ENCODE measurements around the gene ST6GAL1. TPM values are rescaled to one million over a fixed set of nuclear protein-coding genes. Genes with fewer than 3 reads are reported as not detected.
"Not testable (repeated sequence)": the region's sequence is repeated elsewhere in the genome, so short reads cannot be mapped to it uniquely, and the experiment has no call there.

ST6GAL1 gene, protein sequence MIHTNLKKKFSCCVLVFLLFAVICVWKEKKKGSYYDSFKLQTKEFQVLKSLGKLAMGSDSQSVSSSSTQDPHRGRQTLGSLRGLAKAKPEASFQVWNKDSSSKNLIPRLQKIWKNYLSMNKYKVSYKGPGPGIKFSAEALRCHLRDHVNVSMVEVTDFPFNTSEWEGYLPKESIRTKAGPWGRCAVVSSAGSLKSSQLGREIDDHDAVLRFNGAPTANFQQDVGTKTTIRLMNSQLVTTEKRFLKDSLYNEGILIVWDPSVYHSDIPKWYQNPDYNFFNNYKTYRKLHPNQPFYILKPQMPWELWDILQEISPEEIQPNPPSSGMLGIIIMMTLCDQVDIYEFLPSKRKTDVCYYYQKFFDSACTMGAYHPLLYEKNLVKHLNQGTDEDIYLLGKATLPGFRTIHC
- total RNA-seq (10 to 100 TPM in 2 of 4 donors, 1 to 10 TPM in 2; 9.4 to 15.3 (median 11.2) TPM), polyA plus RNA-seq (10 to 100 TPM in 1 of 3 donors, 1 to 10 TPM in 2; 5.4 to 60.5 (median 6.5) TPM)

GRCh38 chr3:186930143-186930640 is at the start of gene ST6GAL1:
Gene ST6GAL1, plus strand, starts transcription at chr3:186930526. Its CDS starts 112,178 bp downstream, at chr3:187042704.
- Histone ChIP-seq H3K36me3 (no peaks in the 10 kb centered on the region), H3K4me1 (peaks cover 0 to 23% (median 20%) of the 10 kb centered on the region in 4 donors), H3K9me3 (no peaks in the 10 kb centered on the region), H3K27me3 (peaks cover 0 to 16% (median 4%) of the 10 kb centered on the region in 3 donors), H3K4me3 (peak within 1 kb of the TSS; percentile 47 to 67 (median 60)), H3K27ac (peak within 1 kb of the TSS; percentile 59 to 78 (median 68))
- intact Hi-C loops (cut with DNase I), result no loop called here
- TF ChIP-seq, protein P1, sequence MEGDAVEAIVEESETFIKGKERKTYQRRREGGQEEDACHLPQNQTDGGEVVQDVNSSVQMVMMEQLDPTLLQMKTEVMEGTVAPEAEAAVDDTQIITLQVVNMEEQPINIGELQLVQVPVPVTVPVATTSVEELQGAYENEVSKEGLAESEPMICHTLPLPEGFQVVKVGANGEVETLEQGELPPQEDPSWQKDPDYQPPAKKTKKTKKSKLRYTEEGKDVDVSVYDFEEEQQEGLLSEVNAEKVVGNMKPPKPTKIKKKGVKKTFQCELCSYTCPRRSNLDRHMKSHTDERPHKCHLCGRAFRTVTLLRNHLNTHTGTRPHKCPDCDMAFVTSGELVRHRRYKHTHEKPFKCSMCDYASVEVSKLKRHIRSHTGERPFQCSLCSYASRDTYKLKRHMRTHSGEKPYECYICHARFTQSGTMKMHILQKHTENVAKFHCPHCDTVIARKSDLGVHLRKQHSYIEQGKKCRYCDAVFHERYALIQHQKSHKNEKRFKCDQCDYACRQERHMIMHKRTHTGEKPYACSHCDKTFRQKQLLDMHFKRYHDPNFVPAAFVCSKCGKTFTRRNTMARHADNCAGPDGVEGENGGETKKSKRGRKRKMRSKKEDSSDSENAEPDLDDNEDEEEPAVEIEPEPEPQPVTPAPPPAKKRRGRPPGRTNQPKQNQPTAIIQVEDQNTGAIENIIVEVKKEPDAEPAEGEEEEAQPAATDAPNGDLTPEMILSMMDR (IDR thresholded peaks at IDR 0.05), result peak in 3 of 4 experiments; percentile 17 to 19 (median 17)
- TF ChIP-seq POLR2AphosphoS5 (IDR thresholded peaks at IDR 0.05) (peak in 2 of 4 donors; percentile 8 to 48), EP300 (IDR thresholded peaks at IDR 0.05) (no peak)
- WGBS, 2 donors, result 1 to 2% methylated on average over 38 of the region's 38 CpGs
- peak; percentile 73 for DNase-seq

- TF ChIP-seq EP300 (IDR thresholded peaks at IDR 0.05) (no peak), POLR2AphosphoS5 (IDR thresholded peaks at IDR 0.05) (no peak), POLR2A (IDR thresholded peaks at IDR 0.05) (no peak)
- TF ChIP-seq, protein P1 (IDR thresholded peaks at IDR 0.05), result no peak
- H3K27me3 ChIP-seq, result no peaks in the 10 kb centered on the region
- no peak overlapping the region for H3K4me3 ChIP-seq
- 50 to 75% methylated on average over 4 of the region's 4 CpGs for WGBS, 2 donors
- intact Hi-C loops (cut with DNase I), result no loop called here
- H3K36me3 ChIP-seq, result no peaks in the 10 kb centered on the region
- DNase-seq, result no peak
- no peaks in the 10 kb centered on the region for H3K4me1 ChIP-seq
- H3K27ac ChIP-seq, result no peak overlapping the region
- no peaks in the 10 kb centered on the region for H3K9me3 ChIP-seq
Observed at GRCh38 chr3:186882150-186882524, 48.2 kb upstream of the ST6GAL1 start.

GRCh38 chr3:186882881-186883685 is 47.2 kb upstream of the ST6GAL1 start:
- Histone ChIP-seq H3K27ac (no peak overlapping the region), H3K9me3 (no peaks in the 10 kb centered on the region), H3K4me3 (no peak overlapping the region), H3K36me3 (no peaks in the 10 kb centered on the region), H3K27me3 (no peaks in the 10 kb centered on the region), H3K4me1 (no peaks in the 10 kb centered on the region)
- no peak for DNase-seq
- intact Hi-C loops (cut with DNase I), result no loop called here
- WGBS, 2 donors, result 89 to 91% methylated on average over 6 of the region's 6 CpGs
- TF ChIP-seq POLR2AphosphoS5 (IDR thresholded peaks at IDR 0.05) (no peak), EP300 (IDR thresholded peaks at IDR 0.05) (no peak), POLR2A (IDR thresholded peaks at IDR 0.05) (no peak)
- TF ChIP-seq, protein P1 (IDR thresholded peaks at IDR 0.05), result no peak

DNA sequence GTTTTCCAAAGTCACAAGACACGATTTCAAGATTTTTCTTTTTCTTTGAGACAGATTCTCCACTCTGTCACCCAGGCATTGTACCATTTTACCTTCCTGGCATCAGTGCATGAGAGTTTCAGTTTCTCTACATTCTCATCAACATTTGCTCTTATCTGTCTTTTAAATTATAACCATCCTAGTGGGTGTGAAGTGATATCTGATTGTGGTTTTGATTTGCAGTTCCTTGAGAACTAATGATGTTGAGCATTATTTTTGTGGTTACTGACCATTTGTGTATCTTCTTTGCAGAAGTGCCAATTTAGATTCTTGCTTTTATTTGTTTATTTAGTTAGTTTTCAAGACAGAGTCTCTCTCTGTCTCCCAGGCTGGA is 46.7 kb upstream of the ST6GAL1 start:
- WGBS, 2 donors, result 84 to 94% methylated on average over 1 of the region's 1 CpG
- H3K4me1 ChIP-seq, result no peaks in the 10 kb centered on the region
- no peak overlapping the region for H3K27ac ChIP-seq
- H3K9me3 ChIP-seq, result no peaks in the 10 kb centered on the region
- DNase-seq, result no peak
- intact Hi-C loops (cut with DNase I), result no loop called here
- no peaks in the 10 kb centered on the region for H3K27me3 ChIP-seq
- H3K36me3 ChIP-seq, result no peaks in the 10 kb centered on the region
- TF ChIP-seq POLR2AphosphoS5 (IDR thresholded peaks at IDR 0.05) (no peak), POLR2A (IDR thresholded peaks at IDR 0.05) (no peak), EP300 (IDR thresholded peaks at IDR 0.05) (no peak)
- TF ChIP-seq, protein P1 (IDR thresholded peaks at IDR 0.05), result no peak
- H3K4me3 ChIP-seq, result no peak overlapping the region

- WGBS, 2 donors, result 91 to 97% methylated on average over 29 of the region's 29 CpGs
- H3K4me1 ChIP-seq; H3K27me3 ChIP-seq; DNase-seq; intact Hi-C loops (cut with DNase I); H3K36me3 ChIP-seq; H3K4me3 ChIP-seq; H3K27ac ChIP-seq; H3K9me3 ChIP-seq: not testable (repeated sequence)
Observed at GRCh38 chr3:186884868-186885267, 45.5 kb upstream of the ST6GAL1 start.
